Esophagus squamous epithelium (tissue), 4 donors: ENCODE measurements around the gene MAP1A.

ENCODE experiments used
- CTCF ChIP-seq, 6 experiments: fragments of 450-650 bp in 4 of 6; fragments of 200-600 bp in 2 of 6; sonication (generic) in 2 of 6; IDR thresholded peaks; one replicate each; pipeline ENCODE4 v1.5.1; 2016 to 2019; ENCODE audit warnings: antibody characterized with exemption in 6 of 6, mild to moderate bottlenecking in 4 of 6, moderate library complexity in 4 of 6
- POLR2A ChIP-seq, 4 donors: fragments of 450-650 bp; IDR thresholded peaks; one replicate each; pipeline ENCODE4 v1.6.1; 2017; ENCODE audit warnings: antibody characterized with exemption in 4 of 4, mild to moderate bottlenecking in 4 of 4, moderate library complexity in 3 of 4

GRCh38 chr15:43505738-43506137, 11.7 kb upstream of the MAP1A start:
- TF ChIP-seq CTCF (IDR thresholded peaks at IDR 0.05) (no peak), POLR2A (IDR thresholded peaks at IDR 0.05) (no peak)
